ENCODE measurements around the gene CASP9.
A peak's percentile ranks its signal among the peaks of the same experiment; 100 is the strongest.
"Not testable (repeated sequence)": the region's sequence is repeated elsewhere in the genome, so short reads cannot be mapped to it uniquely, and the experiment has no call there.

CASP9 gene

GRCh38 chr1:15469361-15469760, 54.7 kb downstream of the CASP9 start:
- DNase-seq (ENCODE audit: low read depth) = no peak

DNA sequence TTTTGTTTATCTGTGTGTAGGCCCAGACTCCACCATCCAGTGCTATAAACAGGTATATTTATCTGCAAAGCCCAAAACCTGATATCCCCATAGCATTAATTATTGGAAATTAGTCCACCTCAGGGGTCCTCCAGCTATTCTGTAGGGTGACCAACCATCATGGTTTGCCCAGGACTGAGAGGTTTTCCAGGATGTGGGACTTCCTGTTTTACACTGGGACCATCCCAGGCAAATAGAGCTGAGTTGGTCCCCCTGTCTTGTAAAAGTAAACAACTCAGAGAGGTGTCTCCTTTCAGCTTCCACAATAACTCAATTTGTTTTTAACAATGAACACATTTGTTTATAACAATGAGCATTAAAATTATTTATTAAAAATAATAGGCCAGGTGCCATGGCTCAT, 55.9 kb downstream of the CASP9 start:
- DNase-seq (ENCODE audit: low read depth) = no peak

DNA sequence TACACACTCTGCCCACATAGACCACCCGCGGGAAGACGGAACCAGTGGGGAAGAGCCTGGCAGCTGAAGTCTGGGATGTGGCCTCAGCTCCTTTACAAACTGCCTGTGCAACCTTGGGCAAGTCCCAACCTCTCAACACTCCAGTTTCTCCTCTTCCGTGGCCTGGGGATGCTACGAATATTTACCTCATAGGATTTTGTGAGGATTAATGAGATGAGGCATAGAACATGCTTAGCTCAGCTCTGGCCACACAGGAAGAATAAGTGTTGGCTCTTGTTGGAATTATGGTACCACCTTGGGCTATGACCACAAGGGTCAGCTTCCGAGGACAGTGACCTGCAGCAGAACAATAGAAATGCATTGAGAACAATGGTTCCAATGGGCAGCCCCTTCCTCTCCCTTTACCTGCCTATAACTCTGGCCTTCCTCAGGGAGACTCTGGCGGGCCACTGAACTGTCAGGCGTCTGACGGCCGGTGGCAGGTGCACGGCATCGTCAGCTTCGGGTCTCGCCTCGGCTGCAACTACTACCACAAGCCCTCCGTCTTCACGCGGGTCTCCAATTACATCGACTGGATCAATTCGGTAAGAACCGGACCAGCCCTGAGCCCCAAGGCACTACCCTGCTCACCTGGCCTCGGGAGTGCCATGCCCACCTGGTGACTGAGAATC, 56.9 kb downstream of the CASP9 start:
- not testable (repeated sequence) for DNase-seq (ENCODE audit: low read depth)

- DNase-seq (ENCODE audit: low read depth) = no peak
Measured at GRCh38 chr1:15465674-15466073, 58.3 kb downstream of the CASP9 start.

DNA sequence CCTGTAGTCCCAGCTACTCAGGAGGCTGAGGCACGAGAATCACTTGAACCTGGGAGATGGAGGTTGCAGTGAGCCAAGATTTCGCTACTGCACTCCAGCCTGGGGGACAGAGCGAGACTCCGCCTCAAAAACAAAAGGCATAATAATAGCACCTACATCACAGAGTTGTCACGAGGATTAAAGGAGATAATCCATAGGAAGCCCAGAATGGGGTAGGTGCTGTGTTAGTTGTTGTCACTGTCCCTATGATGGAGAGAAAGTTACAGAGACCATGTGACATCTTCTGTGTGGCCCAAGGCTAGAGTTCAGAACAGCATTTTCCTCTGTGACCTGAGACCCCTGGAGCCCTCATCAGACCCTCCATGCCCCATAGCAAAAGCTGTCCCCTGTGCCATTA, 60.1 kb downstream of the CASP9 start:
- DNase-seq (ENCODE audit: low read depth) = not testable (repeated sequence)

- DNase-seq (ENCODE audit: low read depth) = not testable (repeated sequence)
Measured at GRCh38 chr1:15463064-15463800, 60.8 kb downstream of the CASP9 start.

DNA sequence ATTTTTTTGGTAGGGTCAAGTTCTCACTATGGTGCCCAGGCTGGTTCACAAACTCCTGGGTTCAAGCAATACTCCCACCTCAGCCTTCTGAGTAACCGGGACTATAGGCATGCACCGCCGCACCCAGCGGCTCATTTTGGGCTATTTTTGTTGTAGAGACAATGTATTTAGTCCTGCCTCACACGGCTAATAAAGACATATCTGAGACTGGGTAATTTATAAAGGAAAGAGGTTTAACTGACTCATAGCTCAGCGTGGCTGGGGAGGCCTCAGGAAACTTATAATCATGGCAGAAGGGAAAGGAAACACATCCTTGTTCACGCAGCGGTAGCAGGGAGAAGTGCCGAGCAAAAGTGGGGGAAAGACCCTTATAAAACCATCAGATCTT, 63.3 kb downstream of the CASP9 start:
- no peak for DNase-seq (ENCODE audit: low read depth)

- no peak for DNase-seq (ENCODE audit: low read depth)
Measured at GRCh38 chr1:15459771-15460707, 64.0 kb downstream of the CASP9 start.

DNA sequence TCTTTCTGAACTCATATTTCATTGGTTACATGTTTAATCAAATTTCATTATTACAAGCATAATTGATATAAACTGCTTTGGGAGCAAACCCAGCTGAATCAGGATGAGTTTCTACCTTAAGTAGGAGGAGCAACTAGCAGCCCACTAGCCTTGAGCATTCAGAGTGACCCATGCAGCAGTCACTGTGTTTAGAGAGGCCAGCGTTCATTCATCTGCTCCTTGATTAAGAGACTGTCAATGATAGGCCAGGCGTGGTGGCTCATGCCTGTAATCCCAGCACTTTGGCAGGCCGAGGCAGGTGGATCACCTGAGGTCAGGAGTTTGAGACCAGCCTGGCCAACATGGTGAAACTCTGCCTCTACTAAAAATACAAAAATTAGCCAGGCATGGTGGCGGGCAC, 65.6 kb downstream of the CASP9 start:
- not testable (repeated sequence) for DNase-seq (ENCODE audit: low read depth)

- no peak for DNase-seq (ENCODE audit: low read depth)
Measured at GRCh38 chr1:15457585-15457984, 66.4 kb downstream of the CASP9 start.

GRCh38 chr1:15456313-15456954, 67.6 kb downstream of the CASP9 start, which contains the start of gene CELA2A:
Gene CELA2A, plus strand, starts transcription at chr1:15456732. Its CDS starts 22 bp downstream, at chr1:15456754.
- no peak for DNase-seq (ENCODE audit: low read depth)

GRCh38 chr1:15455522-15455921, 68.5 kb downstream of the CASP9 start:
- DNase-seq (ENCODE audit: low read depth) = no peak

GRCh38 chr1:15454256-15454655, 69.8 kb downstream of the CASP9 start:
- DNase-seq (ENCODE audit: low read depth) = peak; percentile 39

DNA sequence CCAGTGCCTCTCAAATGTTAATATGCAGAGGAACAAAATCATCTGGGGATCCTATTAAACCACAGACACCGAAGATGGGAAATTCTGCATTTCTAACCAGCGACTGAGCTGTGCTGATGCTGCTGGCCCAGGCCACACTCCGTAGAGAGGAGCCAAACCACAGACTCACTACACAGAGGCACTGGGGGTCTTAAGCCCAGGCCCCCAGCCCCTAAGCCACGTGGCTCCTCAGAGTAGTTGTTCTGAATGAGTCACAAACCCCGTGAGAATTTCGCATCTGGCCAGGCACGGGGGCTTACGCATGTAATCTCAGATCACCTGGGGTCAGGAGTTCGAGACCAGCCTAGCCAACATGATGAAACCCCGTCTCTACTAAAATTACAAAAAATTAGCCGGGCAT, 70.3 kb downstream of the CASP9 start:
- no peak for DNase-seq (ENCODE audit: low read depth)

DNA sequence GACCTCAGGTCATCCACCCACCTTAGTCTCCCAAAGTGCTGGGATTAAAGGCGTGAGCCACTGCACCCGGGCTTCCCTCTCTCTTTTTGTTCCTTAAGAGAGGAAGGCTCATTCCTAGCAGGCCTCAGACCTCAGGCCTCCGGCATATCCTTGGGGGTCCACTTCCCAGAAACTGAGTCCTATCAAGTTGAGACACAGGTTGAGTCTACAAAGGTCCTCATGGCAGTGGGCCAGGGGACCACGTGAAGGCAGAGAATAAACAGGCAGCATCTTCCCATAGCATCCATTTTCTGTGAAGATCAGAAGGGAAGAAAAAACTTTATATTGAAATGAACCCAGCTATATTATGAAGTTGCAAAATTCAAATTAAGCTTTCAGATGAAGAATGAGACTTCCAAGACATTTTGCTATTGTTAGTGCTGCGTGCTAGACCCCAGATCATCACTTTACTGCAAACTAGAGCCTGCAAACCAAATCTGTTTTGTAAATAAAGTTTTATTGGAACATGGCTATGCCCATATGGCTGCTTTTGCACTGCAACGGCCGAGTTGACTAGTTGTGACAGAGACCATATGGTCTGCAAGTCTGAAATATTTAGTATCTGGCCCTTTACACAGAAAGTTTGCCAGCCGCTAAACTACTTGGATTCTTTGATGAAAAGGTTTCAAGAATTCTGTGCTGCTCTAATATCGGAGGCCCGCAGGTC, 71.0 kb downstream of the CASP9 start:
- DNase-seq (ENCODE audit: low read depth) = no peak

DNA sequence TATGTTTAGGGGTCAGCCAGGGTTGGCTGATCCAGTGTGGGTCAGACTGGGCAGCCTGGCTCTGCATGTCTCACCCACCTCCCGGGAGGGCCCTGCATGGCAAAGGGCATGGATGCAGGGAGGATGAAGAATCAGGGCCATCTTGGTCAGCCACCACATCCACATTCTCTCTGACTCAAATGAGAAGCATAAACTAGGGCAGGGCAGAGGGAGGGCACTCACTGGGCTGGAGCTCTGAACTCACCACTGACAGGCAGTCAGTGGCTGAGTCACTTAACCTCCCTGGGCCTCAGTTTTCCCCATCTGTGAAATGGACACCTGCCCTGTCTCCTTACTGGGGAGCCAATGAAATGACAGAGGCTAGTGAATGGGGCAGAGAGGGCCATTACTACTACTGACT, 71.8 kb downstream of the CASP9 start:
- DNase-seq (ENCODE audit: low read depth) = no peak

DNA sequence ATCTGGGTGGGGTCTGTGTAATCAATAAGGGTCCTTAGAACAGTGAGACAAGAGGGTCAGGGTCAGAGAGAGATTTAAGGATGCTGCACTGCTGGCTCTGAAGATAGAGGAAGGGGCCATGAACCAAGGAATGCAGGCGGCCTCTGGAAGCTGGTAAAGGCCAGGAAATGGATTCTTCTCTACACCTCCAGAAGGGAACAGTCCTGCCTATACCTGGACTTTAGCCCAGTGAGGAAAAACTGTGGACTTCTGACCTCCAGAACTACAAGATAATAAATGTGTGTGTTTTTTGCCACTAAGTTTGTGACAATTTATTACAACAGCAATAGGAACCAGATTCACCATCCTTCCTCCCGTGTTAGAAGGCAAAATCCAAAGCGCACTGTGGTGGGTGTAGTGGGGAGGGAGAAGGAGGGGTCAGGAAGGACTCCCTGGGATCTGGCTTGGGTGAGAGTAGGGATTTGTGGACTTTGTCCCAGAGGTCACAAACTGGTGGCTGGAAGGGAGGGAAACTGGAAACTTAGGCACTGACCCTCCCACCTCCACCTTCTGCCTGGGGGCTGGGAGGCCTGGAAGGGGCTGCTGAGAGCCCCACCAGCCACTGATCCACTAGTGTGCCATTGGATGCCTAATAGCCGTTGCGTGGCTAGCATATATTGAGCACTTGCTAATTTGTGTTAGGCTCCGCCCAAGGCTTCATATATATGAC, 72.8 kb downstream of the CASP9 start:
- no peak for DNase-seq (ENCODE audit: low read depth)

DNA sequence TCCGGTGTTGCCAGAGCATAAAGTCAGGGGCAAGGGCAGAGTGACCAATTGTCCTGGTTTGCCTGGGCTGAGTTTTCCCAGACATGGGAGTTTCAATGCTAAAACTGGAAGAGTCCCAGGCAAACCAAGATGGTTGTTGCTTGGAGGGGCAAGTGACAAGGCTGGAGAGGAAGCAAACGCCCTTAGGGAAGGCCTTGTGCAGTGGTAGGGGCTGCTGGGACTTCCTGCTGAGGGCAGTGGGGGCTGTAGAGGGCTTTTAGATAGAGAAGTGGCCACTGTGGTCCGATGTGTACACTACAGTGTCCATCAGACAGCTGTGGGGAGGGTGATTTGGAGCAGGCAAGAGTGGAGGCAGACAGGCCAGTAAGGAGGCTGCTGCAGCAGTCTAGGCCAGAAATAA, 74.4 kb downstream of the CASP9 start:
- no peak for DNase-seq (ENCODE audit: low read depth)

DNA sequence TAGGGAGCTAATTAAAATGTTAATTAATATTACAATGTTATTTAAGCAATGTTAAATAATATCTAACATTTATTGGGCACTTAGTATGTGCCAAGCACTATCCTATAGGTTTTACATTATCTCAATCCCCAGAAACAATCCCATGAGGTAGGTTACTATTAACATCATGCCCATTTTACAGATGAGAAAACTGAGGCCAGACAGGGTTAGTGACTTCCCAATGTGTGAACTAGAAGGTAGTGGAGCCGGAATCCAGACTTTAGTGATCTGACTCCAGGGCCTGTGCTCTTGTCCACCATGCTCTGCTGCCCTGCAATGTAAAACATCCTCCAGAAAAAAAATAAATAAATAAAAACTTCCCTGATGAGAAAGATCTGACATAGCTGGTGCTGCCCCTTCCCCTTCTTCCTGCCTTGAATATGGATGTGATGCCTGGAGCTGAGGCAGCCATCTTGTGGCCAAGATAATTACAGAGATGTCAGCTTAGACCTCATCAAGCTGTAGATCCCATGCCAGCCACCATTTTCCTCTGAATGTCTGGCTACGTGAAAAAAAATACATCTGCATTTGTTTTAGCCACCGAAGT, 75.0 kb downstream of the CASP9 start:
- DNase-seq (ENCODE audit: low read depth) = no peak

- no peak for DNase-seq (ENCODE audit: low read depth)
Measured at GRCh38 chr1:15446212-15446611, 77.8 kb downstream of the CASP9 start.
